GM18951 (cell line): ENCODE measurements around the gene P4HTM.

ENCODE experiments used
- POLR2A ChIP-seq: IDR thresholded peaks from 4 replicates; pipeline ENCODE4 v1.6.1; 2011; ENCODE audit warnings: mild to moderate bottlenecking; ENCODE audit not compliant: insufficient read length, insufficient read depth; ENCODE audit errors: extremely low read depth
- in situ Hi-C: fragments of 300-500 bp; cut with MboI; formaldehyde crosslinking; loops from one replicate; pipeline ENCODE4 v1.12.0; 2022; ENCODE audit warnings: low sequenced_read_pairs, mixed read lengths, inconsistent platforms; ENCODE audit not compliant: unreplicated experiment

The P4HTM gene

GRCh38 chr3:48989796-48990635 lies at the start of gene P4HTM:
Gene P4HTM (plus strand): TSS chr3:48990241. CDS start chr3:48990257, 16 bp downstream.
- in situ Hi-C loops = no loop called here
- peak; percentile 61 for TF ChIP-seq POLR2A

- no peak for TF ChIP-seq POLR2A
- in situ Hi-C loops = no loop called here
Measured at GRCh38 chr3:48945432-48945831, 44.6 kb upstream of the P4HTM start.

GRCh38 chr3:48945891-48946549 lies 44.0 kb upstream of the P4HTM start:
- no peak for TF ChIP-seq POLR2A
- in situ Hi-C loops = no loop called here

- in situ Hi-C loops = no loop called here
- no peak for TF ChIP-seq POLR2A
Measured at GRCh38 chr3:48949376-48949717, 40.7 kb upstream of the P4HTM start.

- no peak for TF ChIP-seq POLR2A
- in situ Hi-C loops = no loop called here
Measured at GRCh38 chr3:48950051-48950450, 40.0 kb upstream of the P4HTM start.

GRCh38 chr3:48951764-48952163 lies 38.3 kb upstream of the P4HTM start:
- no peak for TF ChIP-seq POLR2A
- in situ Hi-C loops = no loop called here

- in situ Hi-C loops = no loop called here
- no peak for TF ChIP-seq POLR2A
Measured at GRCh38 chr3:48952510-48953118, 37.4 kb upstream of the P4HTM start.

- in situ Hi-C loops = no loop called here
- TF ChIP-seq POLR2A = no peak
Measured at GRCh38 chr3:48957006-48957705, 32.9 kb upstream of the P4HTM start.

GRCh38 chr3:48960841-48961413 lies 29.1 kb upstream of the P4HTM start:
- in situ Hi-C loops = no loop called here
- no peak for TF ChIP-seq POLR2A

GRCh38 chr3:48962340-48962739 lies 27.7 kb upstream of the P4HTM start:
- TF ChIP-seq POLR2A = no peak
- in situ Hi-C loops = no loop called here

- no peak for TF ChIP-seq POLR2A
- in situ Hi-C loops = no loop called here
Measured at GRCh38 chr3:48962939-48963338, 27.1 kb upstream of the P4HTM start.

GRCh38 chr3:48963591-48963990 lies 26.4 kb upstream of the P4HTM start:
- in situ Hi-C loops = no loop called here
- TF ChIP-seq POLR2A = no peak

- in situ Hi-C loops = no loop called here
- no peak for TF ChIP-seq POLR2A
Measured at GRCh38 chr3:48966367-48966766, 23.7 kb upstream of the P4HTM start.

- no peak for TF ChIP-seq POLR2A
- in situ Hi-C loops = no loop called here
Measured at GRCh38 chr3:48966876-48967361, 23.1 kb upstream of the P4HTM start.
